ENCODE measurements around the gene GABBR2. TPM values are rescaled to one million over a fixed set of nuclear protein-coding genes. Genes with fewer than 3 reads are reported as not detected.

The GABBR2 gene
- total RNA-seq, 4 donors from 2014 or later: 0.32 to 1.7 TPM; not detected in 2

DNA sequence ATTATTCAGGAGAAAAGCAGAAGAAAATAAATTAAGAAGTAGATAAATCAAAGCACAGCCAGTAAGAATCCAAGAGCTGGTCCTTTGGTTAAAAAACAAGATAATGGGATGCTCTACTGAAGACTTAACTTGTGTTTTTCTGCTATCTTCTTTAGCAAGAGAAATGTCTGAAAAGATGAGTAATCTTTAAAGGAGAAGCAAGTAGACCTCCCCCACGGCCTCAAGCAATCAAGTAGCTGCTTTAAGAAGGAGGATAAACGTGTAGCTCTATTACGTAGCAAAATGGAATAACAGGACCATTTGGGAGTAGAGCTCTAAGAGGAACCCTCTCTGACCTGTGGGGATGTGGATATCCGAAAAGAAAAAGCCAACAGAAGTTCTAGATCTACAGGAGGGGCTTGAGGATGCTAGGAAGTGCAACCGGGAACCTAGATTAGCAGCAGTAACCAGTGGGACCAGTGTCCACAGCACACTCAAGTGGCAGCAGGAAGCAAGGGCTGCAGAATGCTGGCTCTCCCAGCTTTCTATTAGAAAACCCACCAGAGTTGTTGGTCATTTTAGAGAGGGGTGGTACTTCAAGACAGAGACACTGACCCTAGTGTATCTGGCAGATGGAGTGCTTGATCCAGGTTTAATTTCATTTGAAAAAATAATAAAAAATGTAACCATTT, 185.4 kb downstream of the GABBR2 start:
- H3K27me3 ChIP-seq: peaks cover 4% of the 10 kb centered on the region
- H3K9me3 ChIP-seq: no peaks in the 10 kb centered on the region
- H3K27ac ChIP-seq: no peak overlapping the region
- 55% methylated on average over 5 of the region's 5 CpGs for WGBS
- no peaks in the 10 kb centered on the region for H3K4me1 ChIP-seq
- H3K36me3 ChIP-seq: no peaks in the 10 kb centered on the region
- H3K4me3 ChIP-seq: no peak overlapping the region
- no peak for TF ChIP-seq POLR2AphosphoS5 (IDR thresholded peaks at IDR 0.05)
- TF ChIP-seq POLR2A (IDR thresholded peaks at IDR 0.05): no peak
- TF ChIP-seq EP300 (IDR thresholded peaks at IDR 0.05): no peak
- no peak for TF ChIP-seq CTCF (IDR thresholded peaks at IDR 0.05)
- no peak for DNase-seq (ENCODE audit: low spot score in 2 of 2)

DNA sequence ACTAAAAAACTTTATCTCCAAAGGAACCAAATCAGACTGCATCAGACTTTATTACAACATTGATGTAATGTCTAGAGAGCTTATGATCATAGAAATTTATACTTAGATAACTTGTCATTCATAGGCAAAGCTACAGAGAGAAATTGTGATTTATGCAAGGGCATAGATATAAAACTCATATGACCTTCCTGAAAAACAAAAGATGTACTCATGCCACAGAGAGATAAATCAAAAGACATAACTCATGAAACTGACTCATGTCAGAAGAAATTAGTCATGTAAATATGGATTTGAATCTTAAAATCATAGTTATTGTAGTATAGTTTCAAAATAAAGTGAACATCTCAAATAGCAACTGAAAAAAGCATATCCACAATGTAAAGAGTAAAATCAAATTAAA, 186.2 kb downstream of the GABBR2 start:
- no peaks in the 10 kb centered on the region for H3K36me3 ChIP-seq
- no peak overlapping the region for H3K4me3 ChIP-seq
- no peak overlapping the region for H3K27ac ChIP-seq
- no peak for DNase-seq (ENCODE audit: low spot score in 2 of 2)
- H3K27me3 ChIP-seq: peaks cover 4% of the 10 kb centered on the region
- TF ChIP-seq CTCF (IDR thresholded peaks at IDR 0.05): no peak
- TF ChIP-seq EP300 (IDR thresholded peaks at IDR 0.05): no peak
- H3K4me1 ChIP-seq: no peaks in the 10 kb centered on the region
- H3K9me3 ChIP-seq: no peaks in the 10 kb centered on the region

DNA sequence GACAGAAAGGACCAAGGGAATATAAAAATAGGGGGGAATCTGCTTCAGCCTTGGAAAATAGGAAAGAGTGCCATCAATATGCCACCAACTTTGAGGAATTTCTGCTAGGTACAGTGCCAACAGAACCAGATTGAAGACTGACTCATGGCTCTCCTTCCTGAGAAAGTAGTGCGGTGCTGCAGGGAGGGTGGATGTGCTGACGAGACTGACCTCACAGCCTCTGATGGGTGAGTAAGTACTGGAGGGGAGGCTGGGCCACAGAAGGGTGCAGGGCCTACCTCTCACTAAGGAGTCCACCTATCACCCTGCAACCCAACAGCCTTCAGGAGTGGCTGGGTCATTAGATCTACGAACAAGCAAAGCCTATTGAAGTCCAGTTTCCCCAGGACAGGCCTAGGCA, 187.6 kb downstream of the GABBR2 start:
- WGBS: 84% methylated on average over 3 of the region's 3 CpGs

GRCh38 chr9:98520221-98520960, 188.3 kb downstream of the GABBR2 start:
- Histone ChIP-seq H3K27me3 (no peaks in the 10 kb centered on the region), H3K9me3 (no peaks in the 10 kb centered on the region), H3K27ac (no peak overlapping the region), H3K4me3 (no peak overlapping the region), H3K36me3 (no peaks in the 10 kb centered on the region), H3K4me1 (no peaks in the 10 kb centered on the region)
- TF ChIP-seq POLR2AphosphoS5 (IDR thresholded peaks at IDR 0.05) (no peak), EP300 (IDR thresholded peaks at IDR 0.05) (no peak), CTCF (IDR thresholded peaks at IDR 0.05) (no peak), POLR2A (IDR thresholded peaks at IDR 0.05) (no peak)
- no peak for DNase-seq (ENCODE audit: low spot score in 2 of 2)
- WGBS: 56% methylated on average over 7 of the region's 7 CpGs

More for the DNA sequence above, 187.6 kb downstream of the GABBR2 start:
- Histone ChIP-seq H3K4me1 (no peaks in the 10 kb centered on the region), H3K27me3 (peaks cover under 1% of the 10 kb centered on the region), H3K27ac (no peak overlapping the region), H3K4me3 (no peak overlapping the region), H3K36me3 (no peaks in the 10 kb centered on the region), H3K9me3 (no peaks in the 10 kb centered on the region)
- no peak for TF ChIP-seq EP300 (IDR thresholded peaks at IDR 0.05)
- TF ChIP-seq POLR2A (IDR thresholded peaks at IDR 0.05): no peak
- TF ChIP-seq CTCF (IDR thresholded peaks at IDR 0.05): no peak
- no peak for TF ChIP-seq POLR2AphosphoS5 (IDR thresholded peaks at IDR 0.05)
- DNase-seq (ENCODE audit: low spot score in 2 of 2): no peak

GRCh38 chr9:98519641-98520040, 189.1 kb downstream of the GABBR2 start:
- no peaks in the 10 kb centered on the region for H3K4me1 ChIP-seq
- WGBS: 83% methylated on average over 3 of the region's 3 CpGs
- H3K27me3 ChIP-seq: no peaks in the 10 kb centered on the region
- H3K27ac ChIP-seq: no peak overlapping the region
- no peaks in the 10 kb centered on the region for H3K9me3 ChIP-seq
- no peak for DNase-seq (ENCODE audit: low spot score in 2 of 2)
- no peak for TF ChIP-seq POLR2A (IDR thresholded peaks at IDR 0.05)
- no peak for TF ChIP-seq EP300 (IDR thresholded peaks at IDR 0.05)
- no peak for TF ChIP-seq POLR2AphosphoS5 (IDR thresholded peaks at IDR 0.05)
- TF ChIP-seq CTCF (IDR thresholded peaks at IDR 0.05): no peak
- H3K4me3 ChIP-seq: no peak overlapping the region
- H3K36me3 ChIP-seq: no peaks in the 10 kb centered on the region

Measured in suprapubic skin (tissue), 4 donors.